Activated CD8-positive, alpha-beta memory T cell treated with anti-CD3 and anti-CD28 coated beads, Interleukin-2, amount 50 U/mL, for 4 hours (primary cell): Measurements from ENCODE around the gene CETN1.

Source experiments
- DNase-seq: peaks from one replicate; pipeline ENCODE4 v3.0.0-alpha.2; 2020

The CETN1 gene

GRCh38 chr18:577643-578375 lies 2.4 kb upstream of the CETN1 start:
- DNase-seq, result no peak

- no peak for DNase-seq
Observed at GRCh38 chr18:579238-579637, 942 bp upstream of the CETN1 start.

GRCh38 chr18:581096-581495 lies 916 bp downstream of the CETN1 start:
- no peak for DNase-seq

- DNase-seq, result no peak
Observed at GRCh38 chr18:582465-582864, 2.3 kb downstream of the CETN1 start.

- no peak for DNase-seq
Observed at GRCh38 chr18:595068-595467, 14.9 kb downstream of the CETN1 start.

GRCh38 chr18:595571-595970 lies 15.4 kb downstream of the CETN1 start:
- no peak for DNase-seq

- DNase-seq, result no peak
Observed at GRCh38 chr18:596288-596881, 16.2 kb downstream of the CETN1 start.

- DNase-seq, result no peak
Observed at GRCh38 chr18:598124-598589, 18.0 kb downstream of the CETN1 start.

- DNase-seq, result no peak
Observed at GRCh38 chr18:600107-600506, 19.9 kb downstream of the CETN1 start.

- DNase-seq, result no peak
Observed at GRCh38 chr18:604771-605170, 24.6 kb downstream of the CETN1 start.

- no peak for DNase-seq
Observed at GRCh38 chr18:607930-608329, 27.8 kb downstream of the CETN1 start.

GRCh38 chr18:610214-610928 lies 30.2 kb downstream of the CETN1 start:
- DNase-seq, result no peak

- no peak for DNase-seq
Observed at GRCh38 chr18:612156-612555, 32.0 kb downstream of the CETN1 start.

- DNase-seq, result no peak
Observed at GRCh38 chr18:614193-614592, 34.0 kb downstream of the CETN1 start.

- DNase-seq, result no peak
Observed at GRCh38 chr18:615092-615521, 34.9 kb downstream of the CETN1 start.

GRCh38 chr18:615773-616172 lies 35.6 kb downstream of the CETN1 start:
- no peak for DNase-seq

GRCh38 chr18:616380-616995 lies 36.3 kb downstream of the CETN1 start:
- no peak for DNase-seq

- no peak for DNase-seq
Observed at GRCh38 chr18:617970-618504, 37.9 kb downstream of the CETN1 start.

- no peak for DNase-seq
Observed at GRCh38 chr18:618618-619017, 38.4 kb downstream of the CETN1 start.

- DNase-seq, result no peak
Observed at GRCh38 chr18:621291-622043, 41.3 kb downstream of the CETN1 start.

GRCh38 chr18:622289-622688 lies 42.1 kb downstream of the CETN1 start:
- DNase-seq, result no peak
